Activated effector memory CD4-positive, alpha-beta T cell treated with anti-CD3 and anti-CD28 coated beads, Interleukin-2, amount 50 U/mL, for 16 hours (primary cell): ENCODE data around the gene IKZF3.
"Not testable (repeated sequence)": the region's sequence is repeated elsewhere in the genome, so short reads cannot be mapped to it uniquely, and the experiment has no call there.

Experiments
- DNase-seq: peaks from one replicate; pipeline ENCODE4 v3.0.0-alpha.2; 2020

Gene IKZF3

DNA sequence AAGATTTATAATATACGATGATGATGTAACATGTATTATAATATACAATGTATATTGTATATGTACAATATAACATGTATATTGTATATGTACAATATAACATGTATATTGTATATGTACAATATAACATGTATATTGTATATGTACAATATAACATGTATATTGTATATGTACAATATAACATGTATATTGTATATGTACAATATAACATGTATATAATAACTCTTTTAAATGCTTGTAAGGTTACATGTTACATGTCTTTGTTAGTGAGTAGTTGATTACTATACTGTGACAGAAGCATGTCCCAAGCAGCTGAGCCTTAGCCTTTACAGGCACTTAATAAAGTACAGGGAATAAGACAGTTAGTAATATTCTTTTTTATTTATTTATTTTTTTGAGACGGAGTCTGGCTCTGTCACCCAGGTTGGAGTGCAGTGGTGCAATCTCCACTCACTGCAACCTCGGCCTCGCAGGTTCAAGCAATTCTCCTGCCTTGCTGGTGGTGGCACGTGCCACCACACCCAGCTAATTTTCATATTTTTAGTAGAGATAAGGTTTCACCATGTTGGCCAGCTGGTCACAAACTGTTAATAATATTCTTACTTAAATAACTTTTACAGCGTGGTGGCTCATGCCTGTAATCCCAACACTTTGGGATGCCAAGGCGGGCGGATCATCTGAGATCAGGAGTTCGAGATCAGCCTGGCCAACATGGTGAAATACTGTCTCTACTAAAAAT, 8.0 kb downstream of the IKZF3 start:
- DNase-seq: not testable (repeated sequence)

DNA sequence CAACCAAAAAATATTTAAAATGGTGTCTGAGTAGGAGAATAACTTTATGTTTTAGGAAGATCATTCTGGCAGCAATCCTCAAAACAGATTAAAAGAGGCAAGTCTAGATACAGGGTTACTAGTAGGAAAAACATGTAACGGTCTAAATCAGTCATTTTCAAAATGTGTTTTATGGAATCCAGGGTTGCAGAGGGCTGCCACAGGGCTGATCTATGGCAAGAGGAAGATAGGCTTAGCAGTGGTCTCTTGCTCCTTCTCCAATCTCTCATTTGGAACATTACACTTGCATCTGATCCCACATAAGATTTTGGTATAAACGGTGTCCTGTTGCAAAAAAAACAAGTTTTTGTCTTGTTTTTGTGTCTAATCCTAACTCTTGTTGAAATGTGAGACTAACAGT, 9.2 kb downstream of the IKZF3 start:
- no peak for DNase-seq

DNA sequence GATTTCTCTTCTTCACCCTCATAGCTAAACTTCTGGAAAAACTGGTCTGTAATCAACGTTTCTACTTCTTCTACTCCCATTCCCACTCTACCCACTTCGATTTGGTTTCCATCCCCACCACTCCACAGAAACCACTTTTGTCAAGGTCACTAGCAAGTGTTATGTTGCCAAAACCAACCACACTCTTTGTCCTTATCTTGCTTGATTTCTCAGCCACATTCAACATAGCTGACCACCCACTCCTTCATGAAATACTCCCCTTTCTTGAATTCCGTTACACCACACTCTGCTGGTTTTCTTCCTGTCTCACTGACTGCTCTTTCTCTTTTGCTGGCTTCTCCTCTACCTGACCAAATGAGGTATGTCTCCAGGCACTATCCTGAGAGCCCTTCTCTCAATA, 11.9 kb downstream of the IKZF3 start:
- DNase-seq: no peak

DNA sequence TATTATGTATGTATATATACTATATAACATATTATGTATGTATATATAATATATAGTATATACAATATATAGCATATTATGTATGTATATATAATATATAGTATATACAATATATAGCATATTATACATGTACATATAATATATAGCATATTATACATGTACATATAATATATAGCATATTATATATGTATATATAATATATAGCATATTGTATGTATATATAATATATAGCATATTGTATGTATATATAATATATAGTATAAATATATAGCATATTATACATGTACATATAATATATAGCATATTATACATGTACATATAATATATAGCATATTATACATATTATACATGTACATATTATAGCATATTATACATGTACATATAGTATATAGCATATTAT, 13.9 kb downstream of the IKZF3 start:
- not testable (repeated sequence) for DNase-seq

DNA sequence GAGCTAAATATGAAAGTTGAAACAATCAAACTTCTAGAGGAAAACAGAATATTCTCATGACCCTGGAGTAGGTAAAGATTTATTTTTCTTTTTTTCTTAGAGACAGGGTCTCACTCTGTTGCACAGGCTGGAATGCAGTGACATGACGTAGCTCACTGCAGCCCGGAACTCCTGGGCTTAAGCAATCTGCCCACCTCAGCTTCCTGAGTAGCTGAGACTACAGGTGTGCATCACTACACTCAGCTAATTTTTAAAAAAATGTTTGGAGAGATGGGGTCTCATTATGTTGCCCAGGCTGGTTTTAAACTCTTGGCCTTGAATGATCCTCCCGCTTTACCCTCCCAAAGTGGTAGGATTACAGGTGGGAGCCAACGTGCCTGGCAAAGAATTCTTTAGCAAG, 15.5 kb downstream of the IKZF3 start:
- no peak for DNase-seq

DNA sequence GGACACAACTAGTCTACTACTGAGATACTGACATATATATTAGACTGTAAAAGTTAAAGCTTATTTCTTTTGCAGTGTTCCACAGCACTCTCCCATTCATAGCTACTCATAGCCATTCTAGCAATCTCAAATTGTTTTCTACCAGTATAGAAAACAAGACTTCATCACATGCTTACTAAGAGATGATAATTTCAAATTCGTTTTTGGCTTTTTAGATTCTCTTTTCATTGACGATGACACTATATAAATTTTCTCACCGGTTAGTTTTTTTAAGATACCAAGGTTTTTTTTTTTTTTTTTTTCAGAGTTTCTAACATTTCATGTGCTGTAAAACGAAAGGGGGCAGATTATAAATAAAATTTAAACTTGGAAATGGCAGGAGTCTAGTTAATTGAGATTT, 17.9 kb downstream of the IKZF3 start:
- DNase-seq: no peak

DNA sequence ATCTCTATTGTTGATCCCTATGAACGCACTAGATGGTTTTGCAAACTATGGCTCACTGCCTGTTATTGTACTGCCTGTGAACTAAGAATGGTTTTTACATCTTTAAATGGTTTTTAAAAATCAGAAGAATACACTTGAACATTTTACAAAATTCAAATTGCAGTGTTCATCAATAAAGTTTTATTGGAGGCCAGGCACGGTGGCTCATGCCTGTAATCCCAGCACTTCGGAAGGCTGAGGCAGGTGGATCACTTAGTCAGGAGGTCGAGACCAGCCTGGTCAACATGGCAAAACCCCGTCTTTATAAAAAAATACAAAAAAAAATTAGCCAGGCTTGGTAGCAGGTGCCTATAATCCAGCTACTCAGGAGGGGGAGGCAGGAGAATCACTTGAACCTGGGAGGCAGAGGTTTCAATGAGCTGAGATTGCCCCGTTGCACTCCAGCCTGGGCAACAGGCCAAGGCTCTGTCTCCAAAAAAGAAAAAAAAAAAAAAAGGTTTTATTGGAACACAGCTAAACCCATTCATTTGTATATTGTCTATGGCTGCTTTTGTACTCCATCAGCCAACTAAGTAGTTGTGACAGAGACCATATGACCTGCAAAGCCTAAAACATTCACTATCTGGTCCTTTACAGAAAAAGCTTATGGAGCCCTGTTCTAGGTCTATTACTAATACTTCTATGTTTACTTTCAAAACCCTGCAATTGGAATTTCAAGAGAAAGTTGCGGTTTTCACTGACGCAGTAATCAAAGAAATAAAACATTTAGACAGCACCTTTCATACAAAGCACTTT, 18.9 kb downstream of the IKZF3 start:
- no peak for DNase-seq

DNA sequence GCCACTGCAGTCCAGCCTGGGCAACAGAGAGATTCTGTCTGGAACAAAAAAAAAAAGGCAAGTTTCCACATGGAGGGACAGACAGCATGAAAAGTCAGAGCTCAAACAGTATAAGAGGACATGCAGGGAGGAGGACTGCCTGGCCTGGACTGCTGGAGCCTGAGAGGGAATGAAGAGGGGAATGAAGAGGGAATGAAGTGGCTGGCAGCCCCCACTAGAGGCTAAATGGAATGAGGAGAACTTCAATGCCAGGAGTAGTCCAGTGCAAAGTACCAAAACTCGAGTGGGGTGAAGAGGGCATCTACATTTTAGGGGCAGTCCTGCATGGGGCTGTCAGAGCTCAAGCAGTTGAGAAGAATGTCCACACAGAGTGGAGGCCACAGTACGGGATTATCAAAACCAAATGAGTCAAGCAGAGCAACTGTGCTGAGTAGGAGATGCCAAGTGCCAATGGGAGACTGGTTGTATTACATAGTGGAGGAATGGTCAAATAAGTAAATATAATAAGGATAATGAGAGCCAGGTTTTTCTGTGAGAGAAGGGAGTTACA, 22.9 kb downstream of the IKZF3 start:
- no peak for DNase-seq

DNA sequence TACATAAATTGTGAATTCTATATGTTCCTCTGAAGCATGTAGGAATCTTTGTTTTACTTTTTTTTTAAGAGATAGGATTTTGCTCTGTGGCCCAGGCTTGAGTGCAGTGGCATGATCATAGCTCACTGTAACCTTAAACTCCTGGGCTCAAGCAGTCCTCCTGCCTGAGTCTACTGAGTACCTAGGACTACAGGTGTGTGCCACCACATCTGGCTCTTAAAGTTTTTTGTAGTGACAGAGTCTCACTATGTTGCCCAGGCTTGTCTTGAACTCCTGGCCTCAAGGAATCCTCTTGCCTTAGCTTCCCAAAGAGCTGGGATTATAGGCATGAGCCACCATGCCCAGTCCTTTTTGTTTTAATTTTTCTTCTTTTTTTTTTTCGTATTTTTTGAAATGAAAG, 25.3 kb downstream of the IKZF3 start:
- no peak for DNase-seq

DNA sequence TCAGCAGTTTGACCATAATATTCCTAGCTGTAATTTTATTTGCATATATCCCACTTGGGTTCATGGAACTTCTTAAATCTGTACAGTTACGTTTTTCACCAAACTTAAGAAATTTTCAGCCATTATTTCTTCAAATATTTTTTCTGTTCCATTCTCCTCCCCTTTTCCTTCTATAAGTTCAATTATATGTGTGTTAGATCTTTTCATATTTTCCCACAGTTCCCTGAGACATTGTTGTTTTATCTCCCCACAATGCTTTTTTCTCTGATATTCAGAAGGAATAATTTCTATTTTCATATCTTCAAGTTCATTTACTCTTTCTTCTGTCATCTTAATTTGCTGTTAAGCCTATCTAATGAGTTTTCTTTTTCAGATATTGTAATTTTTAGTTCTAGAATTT, 26.1 kb downstream of the IKZF3 start:
- no peak for DNase-seq

DNA sequence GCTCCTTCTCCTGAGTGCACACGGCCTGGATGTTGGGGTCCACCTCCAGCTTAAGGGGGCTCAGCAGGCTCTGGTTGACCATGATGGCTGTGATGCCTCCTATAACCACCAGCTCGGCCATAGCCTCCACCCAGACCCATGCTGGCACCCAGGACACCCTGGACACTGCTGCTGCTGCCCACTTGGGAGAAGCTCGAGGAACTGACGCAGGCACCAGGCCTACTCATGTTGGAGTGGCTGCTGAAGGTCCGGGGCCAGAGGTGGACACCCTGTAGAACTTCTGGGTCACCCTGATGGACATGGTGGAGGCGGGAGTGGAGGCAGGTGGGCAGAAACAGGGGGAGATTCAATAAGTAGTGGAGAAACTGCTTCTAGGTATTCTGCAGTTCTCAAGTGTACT, 28.0 kb downstream of the IKZF3 start:
- no peak for DNase-seq

DNA sequence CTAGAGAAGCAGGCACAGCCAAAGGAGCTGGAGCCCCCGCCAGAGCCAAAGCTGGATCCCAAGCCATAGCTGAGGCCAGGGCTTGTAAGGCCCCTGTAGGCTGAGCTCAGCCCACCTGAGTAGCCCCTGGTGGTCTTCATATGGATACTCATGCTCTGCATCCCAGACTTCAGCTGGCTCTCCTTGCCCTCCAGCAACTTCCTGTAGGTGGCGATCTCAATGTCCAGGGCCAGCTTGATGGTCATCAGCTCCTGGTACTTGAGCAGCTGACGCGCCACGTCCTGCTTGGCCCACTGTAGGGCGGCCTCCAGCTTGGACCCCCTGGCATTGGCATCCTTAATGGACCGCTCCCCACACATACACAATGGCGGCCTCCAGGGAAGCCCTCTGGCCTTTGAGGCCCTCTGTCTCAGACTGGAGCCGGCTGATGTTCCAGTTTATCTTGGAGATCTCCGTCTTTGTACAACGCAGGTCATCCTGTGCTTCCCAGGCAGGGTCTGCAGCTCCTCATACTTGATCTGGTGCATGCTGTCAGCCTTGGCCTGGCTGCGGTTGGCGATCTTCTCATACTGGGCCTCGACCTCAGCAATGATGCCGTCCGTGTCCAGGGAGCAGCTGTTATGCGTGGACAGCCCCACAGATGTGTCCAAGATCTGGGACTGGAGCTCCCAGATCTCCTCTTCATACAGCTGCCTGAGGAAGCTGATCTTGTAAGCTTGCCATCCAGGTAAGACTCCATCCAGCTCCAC, 28.9 kb downstream of the IKZF3 start:
- DNase-seq: no peak

DNA sequence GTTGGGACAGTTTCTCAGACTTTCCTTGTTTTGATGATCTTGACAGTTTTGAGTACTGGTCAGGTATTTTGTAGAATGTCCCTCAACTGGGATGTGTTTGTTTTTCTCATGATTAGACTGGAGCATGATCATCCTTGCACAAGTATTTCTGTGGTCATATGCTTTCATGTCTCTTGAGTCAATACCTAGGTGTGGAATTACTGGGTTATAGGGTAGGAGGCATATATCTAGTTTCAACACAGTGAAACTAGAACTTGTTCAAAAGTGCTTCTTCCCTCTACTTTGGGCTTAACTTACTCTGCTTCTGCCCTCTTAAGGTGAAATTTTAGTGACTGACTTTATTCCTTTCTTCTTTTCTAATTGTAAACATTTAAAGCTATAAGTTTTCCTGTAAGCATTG, 30.1 kb downstream of the IKZF3 start:
- DNase-seq: no peak

DNA sequence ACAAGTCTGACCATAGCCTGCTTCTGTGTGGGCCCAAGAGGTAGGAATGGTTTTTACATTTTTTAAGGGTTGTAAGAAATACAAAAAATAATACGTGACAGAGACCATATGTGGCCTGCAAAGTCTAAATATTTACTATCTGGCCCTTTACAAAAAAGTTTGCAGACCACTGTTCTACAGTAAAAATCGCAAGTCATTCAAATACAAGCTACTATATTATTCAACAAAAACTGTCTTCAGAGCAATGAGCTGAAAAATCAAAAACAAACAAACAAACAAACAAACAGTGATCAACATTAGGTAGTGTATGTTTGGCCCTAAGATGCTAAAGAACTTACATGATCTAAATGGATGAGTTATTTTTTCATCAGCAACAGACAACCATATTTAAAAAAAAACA, 32.5 kb downstream of the IKZF3 start:
- no peak for DNase-seq

DNA sequence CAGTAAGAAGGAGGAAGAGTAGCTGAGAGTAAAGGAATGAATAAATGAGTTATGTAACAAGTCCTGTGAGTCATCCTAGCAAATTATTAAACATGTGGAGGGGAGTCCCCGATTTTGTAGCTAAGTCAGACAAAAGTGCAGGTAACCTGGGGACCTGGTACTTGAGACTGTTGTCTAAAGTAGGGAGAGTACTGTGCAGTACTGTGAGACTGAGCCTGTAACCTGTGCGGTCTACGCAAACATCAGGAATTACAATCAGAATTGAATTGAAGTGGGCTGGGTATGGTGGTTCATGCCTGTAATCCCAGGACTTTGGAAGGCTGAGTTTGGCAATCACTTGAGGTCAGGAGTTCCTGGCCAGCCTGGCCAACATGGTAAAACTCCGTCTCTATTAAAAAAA, 35.7 kb downstream of the IKZF3 start:
- DNase-seq: no peak

DNA sequence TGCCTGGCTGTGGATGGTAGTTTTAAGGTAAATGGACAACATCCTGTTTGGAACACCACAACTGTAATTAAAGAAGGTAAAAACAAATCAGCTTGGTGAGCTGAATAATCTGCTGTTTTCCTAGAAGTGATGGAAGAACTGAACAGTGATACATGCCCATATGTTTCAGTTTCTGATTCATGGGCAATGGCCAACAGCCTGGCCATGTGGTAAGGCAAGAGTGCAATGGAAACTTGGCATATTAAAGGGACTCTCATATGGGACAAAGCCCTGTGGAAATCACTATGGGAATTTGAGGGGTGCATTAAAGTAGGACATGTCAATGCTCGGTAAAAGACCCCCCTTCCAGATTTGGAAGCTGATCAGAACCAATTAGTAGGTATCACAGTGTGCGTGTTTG, 37.8 kb downstream of the IKZF3 start:
- no peak for DNase-seq

DNA sequence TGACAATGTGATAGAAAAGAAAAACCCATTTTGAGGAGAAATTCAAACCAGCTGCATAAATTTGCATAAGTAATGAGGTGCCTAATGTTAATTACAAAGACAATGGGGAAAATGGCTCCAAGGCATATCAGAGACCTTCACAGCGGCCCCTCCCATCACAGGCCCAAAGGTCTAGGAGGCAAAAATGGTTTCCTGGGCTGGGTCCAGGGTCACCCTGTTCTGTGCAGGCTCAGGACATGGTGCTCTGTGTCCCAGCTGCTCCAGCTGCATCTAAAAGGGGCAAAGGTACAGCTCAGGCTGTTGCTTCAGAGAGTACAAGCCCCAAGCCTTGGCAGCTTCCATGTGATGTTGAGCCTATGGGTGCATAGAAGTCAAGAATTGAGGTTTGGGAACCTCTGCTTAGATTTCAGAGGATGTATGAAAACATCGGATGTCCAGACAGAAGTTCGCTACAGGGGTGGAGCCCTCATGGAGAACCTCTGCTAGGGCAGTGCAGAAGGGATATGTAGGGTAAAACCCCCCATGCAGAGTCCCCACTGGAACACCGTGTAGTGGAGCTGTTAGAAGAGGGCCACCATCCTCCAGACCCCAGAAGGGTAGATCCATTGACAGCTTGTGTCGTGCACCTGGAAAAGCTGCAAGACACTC, 40.6 kb downstream of the IKZF3 start:
- no peak for DNase-seq

DNA sequence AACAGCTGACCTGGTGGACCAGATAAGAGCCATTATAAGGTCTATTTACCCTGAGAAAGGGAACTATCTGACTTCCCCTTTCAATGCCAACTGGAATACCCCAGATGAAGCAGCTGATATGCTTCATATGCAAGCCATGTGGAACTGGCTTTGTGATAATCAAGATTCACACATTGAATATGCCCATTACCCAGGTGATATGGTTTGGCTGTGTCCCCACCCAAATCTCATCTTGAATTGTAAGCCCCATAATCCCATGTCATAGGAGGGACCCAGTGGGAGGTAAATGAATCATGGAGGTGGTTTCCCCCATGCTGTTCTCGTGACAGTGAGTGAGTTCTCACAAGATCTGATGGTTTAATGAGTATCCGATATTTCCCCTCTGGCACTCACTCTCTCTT, 42.1 kb downstream of the IKZF3 start:
- DNase-seq: no peak

DNA sequence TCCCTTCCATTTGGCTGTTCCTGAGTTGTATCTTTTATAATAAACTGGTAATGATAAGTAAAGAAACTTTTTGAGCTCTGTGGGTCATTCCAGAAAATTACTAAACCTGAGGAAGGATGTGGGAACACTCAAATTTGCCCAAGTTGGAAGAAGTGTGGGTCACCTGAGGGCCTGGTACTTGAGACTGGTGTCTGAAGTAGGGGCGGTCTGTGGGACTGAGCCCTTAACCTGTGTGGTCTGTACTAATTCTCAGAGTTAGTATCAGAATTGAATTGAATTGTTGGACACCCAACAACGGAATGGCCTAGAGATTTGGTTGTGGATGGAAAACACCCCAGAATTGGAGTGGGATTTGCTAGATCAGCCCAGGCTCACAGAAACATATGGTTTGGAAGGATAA, 43.1 kb downstream of the IKZF3 start:
- no peak for DNase-seq

DNA sequence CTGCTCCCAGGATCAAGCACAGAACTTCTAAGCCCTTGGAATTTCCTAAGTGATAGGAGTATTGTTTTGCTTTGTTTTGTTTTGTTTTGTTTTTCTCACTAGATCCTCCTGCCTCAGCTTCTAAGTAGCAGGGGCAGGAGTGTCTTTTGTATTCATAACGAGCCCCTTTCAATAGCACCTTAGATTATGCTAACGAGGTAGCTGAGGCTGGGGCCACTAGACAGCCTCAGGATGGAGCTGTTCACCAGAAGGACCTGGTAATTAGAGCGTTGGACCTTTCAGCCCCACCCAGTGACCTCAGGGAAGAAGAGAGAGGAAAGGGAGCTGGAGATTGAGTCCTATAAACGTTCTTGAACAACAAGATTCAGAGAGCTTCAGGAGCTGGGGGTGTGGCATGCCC, 43.6 kb downstream of the IKZF3 start:
- no peak for DNase-seq

DNA sequence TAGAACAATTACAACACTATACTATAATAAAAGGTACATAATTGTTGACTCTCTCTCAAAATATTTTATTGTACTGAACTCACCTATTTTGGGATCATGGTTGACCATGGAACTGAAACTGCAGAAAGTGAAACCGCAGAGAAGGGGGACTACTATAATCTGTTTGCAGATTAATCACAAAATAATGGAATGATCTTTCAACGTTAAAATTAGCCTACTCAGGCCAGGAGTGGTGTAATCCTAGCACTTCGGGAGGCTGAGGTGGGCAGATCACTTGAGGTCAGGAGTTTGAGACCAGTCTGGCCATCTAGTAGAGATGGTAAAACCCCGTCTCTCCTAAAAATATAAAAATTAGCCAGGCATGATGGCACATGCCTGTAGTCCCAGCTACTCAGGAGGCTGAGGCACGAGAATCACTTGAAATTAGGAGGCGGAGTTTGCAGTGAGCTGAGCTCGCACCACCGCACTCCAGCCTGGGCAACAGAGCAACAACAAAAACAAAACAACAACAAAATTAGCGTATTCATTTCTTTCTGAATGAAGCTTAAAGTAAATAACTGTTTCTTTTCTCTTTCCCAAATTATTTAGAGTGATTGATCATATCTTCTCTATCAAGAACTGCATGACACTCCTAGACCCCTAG, 45.6 kb downstream of the IKZF3 start:
- DNase-seq: no peak

DNA sequence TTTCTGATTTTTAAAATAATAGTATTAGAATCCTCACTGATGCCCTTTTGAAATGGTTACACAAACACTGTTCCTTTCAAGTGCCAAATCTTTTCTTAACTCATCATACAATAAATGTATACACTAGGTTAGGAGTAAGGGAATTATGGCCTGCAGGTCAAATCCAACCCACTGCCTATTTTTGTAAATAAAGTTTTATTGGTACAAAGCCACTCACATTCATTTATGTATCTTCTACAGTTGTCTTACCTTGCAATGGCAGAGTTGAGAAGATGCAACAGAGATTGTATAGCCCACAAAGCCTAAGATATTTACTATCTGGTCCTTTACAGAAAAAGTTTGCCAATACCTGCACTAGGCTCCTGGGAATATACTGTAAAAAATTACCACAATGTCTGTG, 47.8 kb downstream of the IKZF3 start:
- DNase-seq: no peak

DNA sequence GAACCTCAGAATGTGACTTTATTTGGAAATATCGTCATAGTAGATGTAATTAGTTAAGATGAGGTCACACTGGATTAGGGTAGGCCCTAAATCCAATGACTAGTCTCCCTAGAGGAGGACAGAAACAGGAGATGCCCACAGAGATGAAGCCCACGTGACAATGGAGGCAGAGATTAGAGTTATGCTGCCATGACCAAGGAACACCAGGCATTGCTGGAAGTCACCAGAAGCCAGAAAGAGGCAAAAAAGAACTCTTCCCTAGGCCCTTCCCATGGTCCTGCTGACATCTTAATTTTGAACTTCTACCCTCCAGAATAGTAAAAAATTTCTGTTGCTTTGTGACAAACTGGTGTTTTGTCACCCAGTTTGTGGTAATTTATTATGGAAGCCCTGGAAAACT, 49.6 kb downstream of the IKZF3 start:
- DNase-seq: no peak
